ENCODE results near the gene SMIM12. TPM values are rescaled to one million over a fixed set of nuclear protein-coding genes. Genes with fewer than 3 reads are reported as not detected.

The SMIM12 gene
- total and polyA plus RNA-seq, 4 donors, result 15.4 to 37.9 (median 30.3) TPM

GRCh38 chr1:34840426-34840825 is 19.1 kb downstream of the SMIM12 start:
- Histone ChIP-seq H3K27me3 (ENCODE audit: control insufficient read depth, insufficient read depth, low read length) (no peaks in the 10 kb centered on the region), H3K9me3 (ENCODE audit: control insufficient read depth, insufficient read depth, low read length) (no peaks in the 10 kb centered on the region), H3K4me1 (ENCODE audit: control insufficient read depth, insufficient read depth, low read length) (peaks cover 29% of the 10 kb centered on the region), H3K36me3 (ENCODE audit: control insufficient read depth, insufficient read depth, low read length) (peaks cover 3% of the 10 kb centered on the region), H3K27ac (ENCODE audit: low read depth, low read length) (no peak overlapping the region), H3K4me3 (ENCODE audit: low read depth, low read length) (no peak overlapping the region)
- no peak for DNase-seq (ENCODE audit: low read depth in 4 of 6, low spot score in 6 of 6)
- WGBS (ENCODE audit: insufficient coverage), result 100% methylated on average over 3 of the region's 3 CpGs

GRCh38 chr1:34839526-34840305 is 19.8 kb downstream of the SMIM12 start:
- Histone ChIP-seq H3K27me3 (ENCODE audit: control insufficient read depth, insufficient read depth, low read length) (no peaks in the 10 kb centered on the region), H3K36me3 (ENCODE audit: control insufficient read depth, insufficient read depth, low read length) (peaks cover 3% of the 10 kb centered on the region), H3K4me1 (ENCODE audit: control insufficient read depth, insufficient read depth, low read length) (peaks cover 24% of the 10 kb centered on the region), H3K27ac (ENCODE audit: low read depth, low read length) (no peak overlapping the region), H3K4me3 (ENCODE audit: low read depth, low read length) (no peak overlapping the region), H3K9me3 (ENCODE audit: control insufficient read depth, insufficient read depth, low read length) (no peaks in the 10 kb centered on the region)
- WGBS (ENCODE audit: insufficient coverage), result 87% methylated on average over 4 of the region's 14 CpGs
- no peak for DNase-seq (ENCODE audit: low read depth in 4 of 6, low spot score in 6 of 6)

- peaks cover 4% of the 10 kb centered on the region for H3K4me1 ChIP-seq (ENCODE audit: control insufficient read depth, insufficient read depth, low read length)
- no peaks in the 10 kb centered on the region for H3K27me3 ChIP-seq (ENCODE audit: control insufficient read depth, insufficient read depth, low read length)
- H3K36me3 ChIP-seq (ENCODE audit: control insufficient read depth, insufficient read depth, low read length), result peaks cover 5% of the 10 kb centered on the region
- no peaks in the 10 kb centered on the region for H3K9me3 ChIP-seq (ENCODE audit: control insufficient read depth, insufficient read depth, low read length)
- no peak overlapping the region for H3K4me3 ChIP-seq (ENCODE audit: low read depth, low read length)
- H3K27ac ChIP-seq (ENCODE audit: low read depth, low read length), result no peak overlapping the region
- WGBS (ENCODE audit: insufficient coverage), result 100% methylated on average over 1 of the region's 1 CpG
- DNase-seq (ENCODE audit: low read depth in 4 of 6, low spot score in 6 of 6), result no peak
These were observed 25.8 kb downstream of the SMIM12 start for GRCh38 chr1:34833711-34834110.

DNA sequence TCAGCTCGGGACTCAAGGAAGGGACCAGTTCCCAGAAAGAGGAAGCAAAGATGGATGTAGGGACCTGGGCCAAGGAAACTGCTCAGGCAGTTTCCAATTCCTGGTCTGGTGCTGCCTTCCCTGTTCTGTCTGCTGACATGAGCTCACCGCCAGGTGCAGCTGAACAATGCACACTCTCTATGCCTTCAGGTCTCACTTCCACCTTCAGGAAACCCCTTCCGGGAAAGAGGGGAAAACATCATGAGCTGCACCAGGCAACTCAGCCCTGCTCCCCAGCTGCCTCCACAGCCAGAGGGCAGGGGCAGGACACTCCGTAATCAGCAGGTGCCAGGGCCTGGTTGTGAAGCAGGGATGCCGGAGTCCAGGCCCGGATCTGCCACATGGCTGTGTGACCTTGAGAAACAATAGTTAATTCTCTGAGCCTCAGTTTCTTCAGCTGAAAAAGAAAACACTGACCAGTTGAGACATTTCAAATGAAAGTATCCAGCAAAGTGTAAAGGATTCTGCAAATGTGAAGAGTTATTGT is 27.8 kb downstream of the SMIM12 start:
- Histone ChIP-seq H3K27me3 (ENCODE audit: control insufficient read depth, insufficient read depth, low read length) (no peaks in the 10 kb centered on the region), H3K9me3 (ENCODE audit: control insufficient read depth, insufficient read depth, low read length) (no peaks in the 10 kb centered on the region), H3K4me3 (ENCODE audit: low read depth, low read length) (no peak overlapping the region), H3K27ac (ENCODE audit: low read depth, low read length) (no peak overlapping the region), H3K36me3 (ENCODE audit: control insufficient read depth, insufficient read depth, low read length) (peaks cover 2% of the 10 kb centered on the region), H3K4me1 (ENCODE audit: control insufficient read depth, insufficient read depth, low read length) (peaks cover 4% of the 10 kb centered on the region)
- DNase-seq (ENCODE audit: low read depth in 4 of 6, low spot score in 6 of 6), result no peak
- WGBS (ENCODE audit: insufficient coverage), result 85% methylated on average over 6 of the region's 6 CpGs

DNA sequence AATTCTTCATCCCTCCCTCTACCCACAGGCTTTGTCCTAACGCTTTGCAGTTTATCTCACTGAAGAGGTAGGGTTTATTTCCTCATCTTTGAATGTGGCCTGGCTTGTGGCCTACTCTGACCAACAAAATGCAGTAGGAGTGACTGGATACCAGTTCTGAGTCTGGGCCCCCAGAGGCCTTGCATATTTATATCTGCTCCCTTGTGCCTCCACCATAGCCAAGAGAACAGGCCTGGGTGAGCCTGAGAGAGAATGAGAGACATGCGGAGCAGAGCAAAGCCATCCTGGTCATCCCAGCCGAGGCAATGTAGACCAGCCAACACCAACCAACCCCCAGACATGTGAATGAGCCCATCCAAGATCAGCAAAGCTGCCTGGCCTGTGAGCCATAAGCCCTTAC is 30.3 kb downstream of the SMIM12 start:
- Histone ChIP-seq H3K9me3 (ENCODE audit: control insufficient read depth, insufficient read depth, low read length) (no peaks in the 10 kb centered on the region), H3K4me1 (ENCODE audit: control insufficient read depth, insufficient read depth, low read length) (peaks cover 7% of the 10 kb centered on the region), H3K36me3 (ENCODE audit: control insufficient read depth, insufficient read depth, low read length) (peaks cover 8% of the 10 kb centered on the region), H3K4me3 (ENCODE audit: low read depth, low read length) (no peak overlapping the region), H3K27me3 (ENCODE audit: control insufficient read depth, insufficient read depth, low read length) (no peaks in the 10 kb centered on the region), H3K27ac (ENCODE audit: low read depth, low read length) (no peak overlapping the region)
- no peak for DNase-seq (ENCODE audit: low read depth in 4 of 6, low spot score in 6 of 6)
- WGBS (ENCODE audit: insufficient coverage), result no CpG with 5 or more reads among the region's 3 CpGs

DNA sequence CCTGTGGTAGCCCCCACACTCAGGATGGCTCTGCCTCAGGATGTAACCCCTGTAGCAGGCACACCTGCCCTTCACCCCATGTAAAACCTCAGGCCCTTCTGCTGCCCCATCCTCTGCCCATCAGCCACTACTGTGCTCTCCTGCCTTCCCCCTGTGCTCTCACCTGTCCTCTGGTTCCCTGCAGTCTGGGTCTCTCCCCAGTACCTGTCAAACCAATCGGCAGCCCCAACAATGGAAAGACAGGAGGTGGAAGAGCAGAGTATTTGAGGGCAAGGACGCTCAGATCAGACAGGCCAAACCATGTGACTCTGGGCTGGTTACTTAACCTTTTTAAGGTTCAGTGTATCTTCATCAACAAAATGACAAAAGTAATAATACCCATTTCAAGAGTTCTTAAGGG is 30.9 kb downstream of the SMIM12 start:
- no peaks in the 10 kb centered on the region for H3K27me3 ChIP-seq (ENCODE audit: control insufficient read depth, insufficient read depth, low read length)
- no peak overlapping the region for H3K4me3 ChIP-seq (ENCODE audit: low read depth, low read length)
- H3K36me3 ChIP-seq (ENCODE audit: control insufficient read depth, insufficient read depth, low read length), result peaks cover 8% of the 10 kb centered on the region
- H3K4me1 ChIP-seq (ENCODE audit: control insufficient read depth, insufficient read depth, low read length), result peaks cover 7% of the 10 kb centered on the region
- no peak for DNase-seq (ENCODE audit: low read depth in 4 of 6, low spot score in 6 of 6)
- H3K9me3 ChIP-seq (ENCODE audit: control insufficient read depth, insufficient read depth, low read length), result no peaks in the 10 kb centered on the region
- H3K27ac ChIP-seq (ENCODE audit: low read depth, low read length), result no peak overlapping the region
- WGBS (ENCODE audit: insufficient coverage), result no CpG with 5 or more reads among the region's 2 CpGs

DNA sequence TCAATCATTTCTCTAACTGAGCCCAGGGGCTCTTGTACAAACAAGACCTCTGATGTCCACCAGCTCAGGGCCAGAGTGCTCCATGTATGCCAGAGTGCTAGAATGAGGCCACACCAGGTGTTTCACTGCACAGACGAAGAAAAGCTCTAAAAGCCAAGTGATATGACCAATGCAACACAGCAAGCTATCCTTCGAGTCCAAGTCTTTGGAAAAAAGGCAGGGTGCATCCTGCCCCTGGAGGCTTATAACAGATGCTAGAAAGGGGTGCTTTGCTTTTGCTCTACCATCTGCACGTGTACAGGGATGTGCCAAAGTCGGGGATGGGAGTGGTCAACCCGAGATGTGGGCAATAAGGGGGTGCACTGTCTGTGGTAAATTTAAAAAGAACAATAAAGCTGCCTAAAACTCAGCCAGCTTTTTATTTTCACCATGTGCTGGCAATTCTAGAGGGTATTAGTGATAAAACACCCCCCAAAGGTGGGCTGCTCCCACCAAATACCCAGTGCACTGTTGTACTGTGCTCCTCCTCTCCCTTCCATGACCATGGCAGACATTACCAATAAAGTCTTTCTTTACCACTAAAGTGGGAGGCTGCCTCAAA is 32.1 kb downstream of the SMIM12 start:
- Histone ChIP-seq H3K36me3 (ENCODE audit: control insufficient read depth, insufficient read depth, low read length) (peaks cover 8% of the 10 kb centered on the region), H3K27ac (ENCODE audit: low read depth, low read length) (no peak overlapping the region), H3K9me3 (ENCODE audit: control insufficient read depth, insufficient read depth, low read length) (no peaks in the 10 kb centered on the region), H3K4me1 (ENCODE audit: control insufficient read depth, insufficient read depth, low read length) (peaks cover 7% of the 10 kb centered on the region), H3K27me3 (ENCODE audit: control insufficient read depth, insufficient read depth, low read length) (no peaks in the 10 kb centered on the region), H3K4me3 (ENCODE audit: low read depth, low read length) (no peak overlapping the region)
- no peak for DNase-seq (ENCODE audit: low read depth in 4 of 6, low spot score in 6 of 6)
- WGBS (ENCODE audit: insufficient coverage), result 82% methylated on average over 4 of the region's 5 CpGs

DNA sequence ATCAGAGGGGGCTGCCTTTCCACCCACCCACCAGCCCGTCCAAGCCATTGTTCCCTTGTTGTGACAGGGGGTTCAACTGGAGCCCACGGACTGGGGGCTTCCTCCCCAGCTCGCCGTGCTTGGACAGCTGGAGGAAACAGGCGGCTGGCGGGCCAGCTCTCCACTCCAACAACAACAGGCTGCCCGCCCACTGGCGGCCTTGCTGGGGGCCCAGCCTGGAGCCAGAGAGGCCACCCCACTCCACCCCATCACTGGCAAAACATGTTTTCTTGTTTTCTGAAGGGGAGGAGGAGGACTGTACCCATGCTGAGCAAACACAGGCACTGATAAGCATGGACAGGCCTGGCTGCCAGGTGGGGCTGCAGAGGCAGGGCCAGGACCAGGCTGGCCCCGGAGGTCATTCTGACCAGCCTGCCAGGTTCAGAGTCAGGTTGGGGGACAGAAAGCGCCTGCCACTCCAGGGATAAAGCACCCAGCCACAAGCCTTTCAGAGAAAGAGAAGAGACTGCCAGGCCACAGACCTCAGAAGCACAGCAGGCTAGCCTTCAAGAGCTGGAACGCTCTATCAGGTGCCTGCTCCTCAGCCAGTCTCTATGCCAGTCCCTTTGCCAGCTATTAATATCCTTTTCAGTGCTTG is 34.0 kb downstream of the SMIM12 start:
- Histone ChIP-seq H3K36me3 (ENCODE audit: control insufficient read depth, insufficient read depth, low read length) (peaks cover 6% of the 10 kb centered on the region), H3K27ac (ENCODE audit: low read depth, low read length) (no peak overlapping the region), H3K9me3 (ENCODE audit: control insufficient read depth, insufficient read depth, low read length) (no peaks in the 10 kb centered on the region), H3K4me3 (ENCODE audit: low read depth, low read length) (no peak overlapping the region), H3K4me1 (ENCODE audit: control insufficient read depth, insufficient read depth, low read length) (peaks cover 7% of the 10 kb centered on the region), H3K27me3 (ENCODE audit: control insufficient read depth, insufficient read depth, low read length) (no peaks in the 10 kb centered on the region)
- no peak for DNase-seq (ENCODE audit: low read depth in 4 of 6, low spot score in 6 of 6)
- 53% methylated on average over 9 of the region's 11 CpGs for whole genome bisulfite sequencing (ENCODE audit: insufficient coverage)

- H3K9me3 ChIP-seq (ENCODE audit: control insufficient read depth, insufficient read depth, low read length), result no peaks in the 10 kb centered on the region
- no peak for DNase-seq (ENCODE audit: low read depth in 4 of 6, low spot score in 6 of 6)
- no peak overlapping the region for H3K27ac ChIP-seq (ENCODE audit: low read depth, low read length)
- peaks cover 7% of the 10 kb centered on the region for H3K4me1 ChIP-seq (ENCODE audit: control insufficient read depth, insufficient read depth, low read length)
- H3K36me3 ChIP-seq (ENCODE audit: control insufficient read depth, insufficient read depth, low read length), result peaks cover 6% of the 10 kb centered on the region
- H3K4me3 ChIP-seq (ENCODE audit: low read depth, low read length), result no peak overlapping the region
- H3K27me3 ChIP-seq (ENCODE audit: control insufficient read depth, insufficient read depth, low read length), result no peaks in the 10 kb centered on the region
- 100% methylated on average over 1 of the region's 3 CpGs for WGBS (ENCODE audit: insufficient coverage)
These were observed 34.6 kb downstream of the SMIM12 start for GRCh38 chr1:34824817-34825454.
